HepG2 (cell line): ENCODE results near the gene KRT84. TPM values are rescaled to one million over a fixed set of nuclear protein-coding genes. Genes with fewer than 3 reads are reported as not detected.

ENCODE experiments used
- ATAC-seq: fragments of 200-7000 bp; cut with Tn5 transposase; 3 replicates; pipeline ENCODE4 v1.9.1; 2020; ENCODE audit warnings: mild to moderate bottlenecking, moderate library complexity
- BruUV-seq: library from RNA; stranded (reverse); fragments of 400-500 nt; replicated peaks from 2 replicates; lab custom pipeline; 2021; lab: Mats Ljungman, UMichigan
- CTCF ChIA-PET: fragments of 300-600 bp; formaldehyde crosslinking; extraction: SDS; loops from one replicate; lab custom pipeline; 2021; ENCODE audit warnings: low total read pairs, inconsistent platforms, low intra/inter-chr PET ratio; lab: Yijun Ruan, JAX
- POLR2A ChIA-PET: fragments of 350-600 bp; sonication (Branson Sonifier 250); formaldehyde crosslinking; loops from one replicate; lab custom pipeline; 2020; ENCODE audit warnings: antibody characterized with exemption, inconsistent platforms; lab: Yijun Ruan, JAX
- DNase-seq: peaks from one replicate; pipeline ENCODE4 v3.0.0-alpha.2; 2015; ENCODE audit warnings: low spot score
- FAIRE-seq: peaks from 3 replicates; lab custom pipeline; 2011; peaks lifted over from hg19 to GRCh38; lab: Jason Lieb, UNC
- H2AFZ ChIP-seq: one replicate; pipeline ENCODE4 v1.6.1; 2011; ENCODE audit warnings: low read length, inconsistent platforms
- H3K27ac ChIP-seq: fragments of 300-600 bp; 3 replicates; pipeline ENCODE4 v1.8.0; 2011; ENCODE audit warnings: mixed run types, mild to moderate bottlenecking, mixed read lengths, low read length, inconsistent platforms; ENCODE audit not compliant: insufficient read depth; ENCODE audit errors: extremely low read length
- H3K27me3 ChIP-seq, 2 experiments: fragments of 200-600 bp in 1 of 2; 2 replicates in 1 of 2; 3 replicates in 1 of 2; pipeline versions ENCODE4 v1.6.0 to v1.8.0; 2011; ENCODE audit warnings: low read length in 2 of 2, mild to moderate bottlenecking in 2 of 2, moderate library complexity in 2 of 2, inconsistent platforms in 1 of 2; ENCODE audit not compliant: insufficient read depth in 2 of 2, control insufficient read depth in 1 of 2
- H3K36me3 ChIP-seq, 2 experiments: fragments of 200-600 bp in 1 of 2; replicated peaks in 1 of 2; 2 replicates in 1 of 2; 3 replicates in 1 of 2; pipeline versions ENCODE4 v1.5.1 to v1.8.0; 2011; ENCODE audit warnings: low read length in 2 of 2, inconsistent platforms in 1 of 2; ENCODE audit not compliant: insufficient read depth in 2 of 2, control insufficient read depth in 1 of 2
- H3K4me1 ChIP-seq: 2 replicates; pipeline ENCODE4 v1.5.1; 2012; ENCODE audit warnings: low read length, inconsistent platforms; ENCODE audit not compliant: insufficient read depth
- H3K4me2 ChIP-seq: 2 replicates; pipeline ENCODE4 v1.6.0; 2011; ENCODE audit warnings: low read depth, low read length, inconsistent platforms
- H3K4me3 ChIP-seq, 3 experiments: fragments of 200-600 bp in 1 of 3; sonication (generic), shearing (Covaris generic) in 1 of 3; replicated peaks in 1 of 3; 2 replicates each; pipeline ENCODE4 v1.5.1; 2011 to 2016; ENCODE audit warnings: low read length in 3 of 3, inconsistent platforms in 2 of 3, low read depth in 2 of 3, mild to moderate bottlenecking in 2 of 3, control low read depth in 1 of 3, mixed read lengths in 1 of 3; ENCODE audit not compliant: insufficient read depth in 1 of 3
- H3K79me2 ChIP-seq: one replicate; pipeline ENCODE4 v1.6.1; 2011; ENCODE audit warnings: low read length, inconsistent platforms; ENCODE audit not compliant: insufficient read depth
- H3K9ac ChIP-seq: 2 replicates; pipeline ENCODE4 v1.6.0; 2011; ENCODE audit warnings: mild to moderate bottlenecking, low read depth, low read length, inconsistent platforms; ENCODE audit not compliant: insufficient read depth
- H3K9me3 ChIP-seq: 2 replicates; pipeline ENCODE4 v1.5.1; 2012; ENCODE audit warnings: mild to moderate bottlenecking, low read length
- H4K20me1 ChIP-seq: 2 replicates; pipeline ENCODE4 v1.6.0; 2011; ENCODE audit warnings: inconsistent platforms, mild to moderate bottlenecking, low read length, moderate library complexity; ENCODE audit not compliant: insufficient read depth
- ATF4 ChIP-seq, 2 experiments: fragments of 450-650 bp in 1 of 2; sonication (generic) in 1 of 2; formaldehyde crosslinking; IDR thresholded peaks; 2 replicates each; pipeline versions ENCODE4 v1.5.0 to v1.8.0; 2020 to 2022; ENCODE audit warnings: mild to moderate bottlenecking in 1 of 2, missing genetic modification reagents in 1 of 2
- EHMT2 ChIP-seq: fragments of 200-600 bp; sonication (generic); IDR thresholded peaks from 2 replicates; pipeline ENCODE4 v1.7.0; 2017; ENCODE audit warnings: antibody characterized with exemption, low read depth, low read length, borderline replicate concordance
- GFI1 ChIP-seq: sonication (generic); formaldehyde crosslinking; IDR thresholded peaks from 2 replicates; pipeline ENCODE4 v1.5.0; 2020; ENCODE audit warnings: missing genetic modification reagents, mild to moderate bottlenecking, borderline replicate concordance
- NR2F6 ChIP-seq, 2 experiments: IDR thresholded peaks; 2 replicates each; pipeline ENCODE4 v1.6.1; 2016; ENCODE audit warnings: antibody characterized with exemption in 1 of 2, mild to moderate bottlenecking in 1 of 2
- PAXIP1 ChIP-seq: sonication (generic); formaldehyde crosslinking; conservative IDR thresholded peaks from 2 replicates; pipeline ENCODE4 v1.4.0; 2020; ENCODE audit warnings: mild to moderate bottlenecking, missing genetic modification reagents, moderate library complexity
- SNRNP70 ChIP-seq: fragments of 200-400 bp; formaldehyde crosslinking; IDR thresholded peaks from 2 replicates; pipeline ENCODE4 v1.6.1; 2017; ENCODE audit warnings: mild to moderate bottlenecking, low read depth, low read length, moderate library complexity
- ZBTB49 ChIP-seq: sonication (generic); formaldehyde crosslinking; IDR thresholded peaks from 2 replicates; pipeline ENCODE4 v1.4.0; 2020; ENCODE audit warnings: missing genetic modification reagents, borderline replicate concordance
- ZFYVE20 ChIP-seq: sonication (generic); formaldehyde crosslinking; IDR thresholded peaks from 2 replicates; pipeline ENCODE4 v1.8.0; 2023; ENCODE audit warnings: low read depth, mild to moderate bottlenecking, moderate library complexity, missing genetic modification reagents, borderline replicate concordance
- ZNF10 ChIP-seq: sonication (generic); formaldehyde crosslinking; IDR thresholded peaks from 2 replicates; pipeline ENCODE4 v1.4.0; 2020; ENCODE audit warnings: mild to moderate bottlenecking, low read depth, missing genetic modification reagents, borderline replicate concordance
- ZNF317 ChIP-seq: sonication (generic); formaldehyde crosslinking; IDR thresholded peaks from 2 replicates; pipeline ENCODE4 v1.5.0; 2020; ENCODE audit warnings: mild to moderate bottlenecking, missing genetic modification reagents
- ZNF496 ChIP-seq: sonication (generic); formaldehyde crosslinking; IDR thresholded peaks from 2 replicates; pipeline ENCODE4 v1.8.1; 2023; ENCODE audit warnings: mild to moderate bottlenecking, moderate library complexity, missing genetic modification reagents; ENCODE audit not compliant: insufficient replicate concordance
- ZNF841 ChIP-seq: sonication (generic); formaldehyde crosslinking; IDR thresholded peaks from 2 replicates; pipeline ENCODE4 v1.8.1; 2023; ENCODE audit warnings: missing genetic modification reagents, borderline replicate concordance
- ZSCAN30 ChIP-seq: sonication (generic); formaldehyde crosslinking; IDR thresholded peaks from 2 replicates; pipeline ENCODE4 v1.5.0; 2020; ENCODE audit warnings: mild to moderate bottlenecking, missing genetic modification reagents
- WGBS: methylation state at CpG from one replicate; pipeline ENCODE4 v1.1.6; 2017; ENCODE audit warnings: low lambda C conversion rate; 5-methylcytosine and 5-hydroxymethylcytosine counted together
- in situ Hi-C: cut with HindIII; loops from 2 replicates; pipeline ENCODE4 v1.10.0; 2017; ENCODE audit warnings: low pct_unique_long_range_greater_than_20kb; ENCODE audit not compliant: extremely low pct_ligation_motif_present
- intact Hi-C: fragments of 100-400 bp; cut with micrococcal nuclease; formaldehyde crosslinking; loops from one replicate; pipeline ENCODE4 v1.10.0; 2022; ENCODE audit not compliant: unreplicated experiment
- polyA plus RNA-seq, 8 experiments: library from polyadenylated mRNA; depleted of rRNA in 3 of 8; stranded (reverse) in 7 of 8; unstranded in 1 of 8; fragments of >200 nt; fragmentation: Illumina TruSeq in 4 of 8; extraction: Trizol in 4 of 8; gene quantifications; 2 replicates each; pipeline versions ENCODE4 v1.2.1 to v1.2.3, GENCODE V29; 2011 to 2016; ENCODE audit warnings: low read depth in 4 of 8, missing spikeins in 1 of 8, mixed read lengths in 1 of 8; ENCODE audit not compliant: insufficient read depth in 1 of 8
- total RNA-seq, 5 experiments: library from RNA; depleted of rRNA; stranded (reverse); fragments of >200 nt; fragmentation: Illumina TruSeq; extraction: Trizol; gene quantifications; 2 replicates each; pipeline ENCODE4 v1.2.3, GENCODE V29; 2016; ENCODE audit warnings: low read depth in 1 of 5

KRT84 gene
- total and polyA plus RNA-seq, 2 of the 13 experiments (the other 11 are each of a cell fraction or from before 2014, with no cell fraction given): not detected

- 11% methylated on average over 6 of the region's 9 CpGs for WGBS
- Histone ChIP-seq H3K27me3 (peaks cover 2 to 30% of the 10 kb centered on the region in 2 experiments), H3K79me2 (no peaks in the 10 kb centered on the region), H2AFZ (no peak overlapping the region), H3K36me3 (no peaks in the 10 kb centered on the region), H4K20me1 (no peaks in the 10 kb centered on the region), H3K4me3 (no peak overlapping the region), H3K9ac (no peak overlapping the region), H3K4me1 (peaks cover 10% of the 10 kb centered on the region), H3K9me3 (no peaks in the 10 kb centered on the region), H3K4me2 (no peak overlapping the region), H3K27ac (no peak overlapping the region)
- CTCF ChIA-PET: no interaction called here
- POLR2A ChIA-PET: no interaction called here
- peak; percentile 39 for ATAC-seq
- in situ Hi-C loops (no loop called here), intact Hi-C loops (no loop called here)
- no peak for FAIRE-seq
- no peak for DNase-seq
- BruUV-seq: no TSS peak
- TF ChIP-seq SNRNP70: no peak
- no peak for TF ChIP-seq ZNF496
- TF ChIP-seq PAXIP1 (CRISPR knock-in tag): no peak
- no peak for TF ChIP-seq EHMT2
- TF ChIP-seq ZNF317 (CRISPR knock-in tag): no peak
- TF ChIP-seq ZBTB49 (CRISPR knock-in tag): no peak
- no peak for TF ChIP-seq ZNF10 (CRISPR knock-in tag)
- TF ChIP-seq ZSCAN30 (CRISPR knock-in tag): no peak
- TF ChIP-seq ZNF841: no peak
- TF ChIP-seq GFI1: no peak
- TF ChIP-seq ZFYVE20: no peak
- TF ChIP-seq NR2F6 (IDR thresholded peaks at IDR 0.05): no peak
- TF ChIP-seq NR2F6 (CRISPR knock-in tag; IDR thresholded peaks at IDR 0.05): no peak
- TF ChIP-seq ATF4 (CRISPR knock-in tag; IDR thresholded peaks at IDR 0.05): no peak
- TF ChIP-seq, all 625 proteins: peak for 0
Measured at GRCh38 chr12:52347016-52347415, 38.4 kb downstream of the KRT84 start.
